ENCODE data around the gene CAV2. TPM values are rescaled to one million over a fixed set of nuclear protein-coding genes. Genes with fewer than 3 reads are reported as not detected.

The CAV2 gene
- total RNA-seq, 1 donor from 2014 or later: not detected

DNA sequence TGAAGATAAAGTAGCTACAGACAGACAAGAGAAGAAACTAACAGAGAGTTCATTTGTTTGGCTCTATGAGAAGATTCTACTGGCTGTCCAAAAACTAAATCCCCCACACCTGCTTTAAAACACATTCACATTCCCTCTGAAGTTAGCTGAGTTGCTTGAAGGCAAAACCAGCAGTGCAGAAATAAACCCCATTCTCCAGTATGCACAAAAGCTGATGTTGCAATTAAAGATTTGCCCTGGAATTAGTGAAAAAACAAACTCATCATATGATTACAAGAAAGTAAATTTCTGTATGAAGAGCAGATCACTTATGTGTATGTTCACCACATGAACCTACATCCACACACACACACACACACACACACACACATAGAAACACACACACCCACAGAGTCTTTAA is 16.0 kb downstream of the CAV2 start:
- Mint-ChIP-seq H3K4me3 (no peak overlapping the region), H3K9me3 (no peaks in the 10 kb centered on the region), H3K4me1 (peaks cover 12% of the 10 kb centered on the region), H3K27ac (no peak overlapping the region), H3K36me3 (ENCODE audit: low read depth) (no peaks in the 10 kb centered on the region), H3K27me3 (peaks cover 23% of the 10 kb centered on the region)
- ATAC-seq (ENCODE audit: low read depth) (no peak), DNase-seq (no peak)
- intact Hi-C loops (cut with micrococcal nuclease): no loop called here
- CTCF ChIA-PET: interaction anchor here (0.8 kb wide), 1 partner anchor 10 kb away, joined by 3 read pairs; no protein-coding TSS in a partner anchor
- POLR2A ChIA-PET: no interaction called here
- TF ChIP-seq CTCF (IDR thresholded peaks at IDR 0.05): no peak

- H3K27me3 Mint-ChIP-seq: peaks cover 23% of the 10 kb centered on the region
- no peaks in the 10 kb centered on the region for H3K36me3 Mint-ChIP-seq (ENCODE audit: low read depth)
- H3K27ac Mint-ChIP-seq: no peak overlapping the region
- no peak for ATAC-seq (ENCODE audit: low read depth)
- DNase-seq: no peak
- CTCF ChIA-PET: interaction anchor here (0.8 to 1.3 kb wide), 2 partner anchors 10 to 72 kb away, joined by 3 to 5 read pairs; no protein-coding TSS in a partner anchor
- intact Hi-C loops (cut with micrococcal nuclease): no loop called here
- H3K4me3 Mint-ChIP-seq: no peak overlapping the region
- peaks cover 10% of the 10 kb centered on the region for H3K4me1 Mint-ChIP-seq
- no peak for TF ChIP-seq CTCF (IDR thresholded peaks at IDR 0.05)
- no peaks in the 10 kb centered on the region for H3K9me3 Mint-ChIP-seq
- POLR2A ChIA-PET: no interaction called here
Observed at GRCh38 chr7:116516324-116516723, 16.8 kb downstream of the CAV2 start.

DNA sequence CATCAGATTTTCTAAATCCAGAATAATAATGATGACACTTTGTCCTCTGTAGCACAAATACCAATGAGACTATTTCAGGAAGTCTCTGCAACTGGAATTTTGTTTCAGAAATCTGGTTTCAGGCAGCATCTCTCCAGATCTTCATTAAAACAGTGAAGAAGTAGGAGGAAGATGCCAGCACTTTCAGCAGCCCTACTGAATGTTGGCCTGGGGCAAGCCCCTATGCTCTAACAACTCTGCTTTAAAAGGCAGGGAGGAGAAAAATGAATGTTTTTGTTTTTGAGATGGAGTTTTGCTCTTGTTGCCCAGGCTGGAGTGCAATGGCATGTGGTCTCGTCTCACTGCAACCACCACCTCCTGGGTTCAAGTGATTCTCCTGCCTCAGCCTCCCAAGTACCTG is 18.1 kb downstream of the CAV2 start:
- intact Hi-C loops (cut with micrococcal nuclease): no loop called here
- no peak overlapping the region for H3K4me3 Mint-ChIP-seq
- TF ChIP-seq CTCF (IDR thresholded peaks at IDR 0.05): no peak
- peaks cover 24% of the 10 kb centered on the region for H3K27me3 Mint-ChIP-seq
- CTCF ChIA-PET: no interaction called here
- no peaks in the 10 kb centered on the region for H3K36me3 Mint-ChIP-seq (ENCODE audit: low read depth)
- no peaks in the 10 kb centered on the region for H3K4me1 Mint-ChIP-seq
- POLR2A ChIA-PET: no interaction called here
- no peak for ATAC-seq (ENCODE audit: low read depth)
- no peak overlapping the region for H3K27ac Mint-ChIP-seq
- DNase-seq: no peak
- H3K9me3 Mint-ChIP-seq: no peaks in the 10 kb centered on the region

DNA sequence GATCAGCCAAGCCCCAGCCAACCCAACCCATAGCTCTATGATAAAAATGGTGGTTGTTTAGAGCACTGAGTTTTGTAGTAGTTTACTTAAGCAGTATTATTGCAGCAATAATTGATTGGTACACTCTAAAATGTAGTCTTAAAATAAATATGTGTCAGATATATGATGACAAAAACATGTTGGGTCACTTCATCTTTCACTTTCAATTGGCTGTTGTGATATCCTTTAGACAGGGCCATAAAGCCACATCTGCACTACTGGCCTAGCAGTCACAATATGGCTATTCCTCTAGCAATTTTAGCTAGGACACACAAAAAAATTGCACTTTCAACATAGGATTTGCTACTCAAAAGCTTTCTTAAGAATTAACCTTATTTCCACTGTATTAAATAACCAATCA is 19.4 kb downstream of the CAV2 start:
- DNase-seq (no peak), ATAC-seq (ENCODE audit: low read depth) (no peak)
- Mint-ChIP-seq H3K27me3 (peaks cover 32% of the 10 kb centered on the region), H3K9me3 (no peaks in the 10 kb centered on the region), H3K4me3 (no peak overlapping the region), H3K27ac (no peak overlapping the region), H3K4me1 (no peaks in the 10 kb centered on the region), H3K36me3 (ENCODE audit: low read depth) (no peaks in the 10 kb centered on the region)
- intact Hi-C loops (cut with micrococcal nuclease): no loop called here
- no peak for TF ChIP-seq CTCF (IDR thresholded peaks at IDR 0.05)
- ChIA-PET CTCF (no interaction called here), POLR2A (no interaction called here)

GRCh38 chr7:116521046-116521664 is 21.6 kb downstream of the CAV2 start:
- peaks cover 7% of the 10 kb centered on the region for H3K36me3 Mint-ChIP-seq (ENCODE audit: low read depth)
- DNase-seq (no peak), ATAC-seq (ENCODE audit: low read depth) (no peak)
- TF ChIP-seq CTCF (IDR thresholded peaks at IDR 0.05): no peak
- intact Hi-C loops (cut with micrococcal nuclease): loop anchor here (10.0 kb wide), 1 partner anchor 1596 kb away; the partner anchor contains the start of gene MDFIC
- H3K27me3 Mint-ChIP-seq: peaks cover 33% of the 10 kb centered on the region
- no peak overlapping the region for H3K27ac Mint-ChIP-seq
- no peaks in the 10 kb centered on the region for H3K9me3 Mint-ChIP-seq
- ChIA-PET CTCF (no interaction called here), POLR2A (no interaction called here)
- H3K4me3 Mint-ChIP-seq: no peak overlapping the region
- peaks cover 8% of the 10 kb centered on the region for H3K4me1 Mint-ChIP-seq
